SU-DHL-6 (cell line): ENCODE results near the gene BCL2L14.

ENCODE experiments used
- H2AFZ ChIP-seq: fragments of 200-600 bp; sonication (generic); 2 replicates; pipeline ENCODE4 v1.6.1; 2014; ENCODE audit warnings: low read depth, mild to moderate bottlenecking, moderate library complexity, mixed read lengths, antibody characterized with exemption, low read length; ENCODE audit not compliant: severe bottlenecking
- H3F3A ChIP-seq: fragments of 200-600 bp; shearing (Covaris generic); 2 replicates; pipeline ENCODE4 v1.6.0; 2016; ENCODE audit warnings: antibody characterized with exemption, mild to moderate bottlenecking; ENCODE audit not compliant: insufficient read depth
- H3K27ac ChIP-seq: fragments of 200-600 bp; sonication (generic); 2 replicates; pipeline ENCODE4 v1.5.1; 2016; ENCODE audit warnings: low read depth, mild to moderate bottlenecking, low read length, moderate library complexity, mixed read lengths
- H3K27me3 ChIP-seq: fragments of 200-600 bp; sonication (generic), shearing (Covaris generic); 2 replicates; pipeline ENCODE4 v1.6.0; 2014; ENCODE audit warnings: mild to moderate bottlenecking, low read length
- H3K36me3 ChIP-seq: fragments of 200-600 bp; sonication (generic); 2 replicates; pipeline ENCODE4 v1.6.1; 2014; ENCODE audit warnings: mild to moderate bottlenecking, low read length, mixed read lengths
- H3K4me2 ChIP-seq: fragments of 300-600, 200-600 bp; shearing (Covaris generic), sonication (generic); 2 replicates; pipeline ENCODE4 v1.6.0; 2014; ENCODE audit warnings: low read length, low read depth, mild to moderate bottlenecking; ENCODE audit not compliant: poor library complexity, severe bottlenecking
- H3K4me3 ChIP-seq: fragments of 200-600 bp; sonication (generic); 2 replicates; pipeline ENCODE4 v1.5.1; 2014; ENCODE audit warnings: antibody characterized with exemption, low read length, mild to moderate bottlenecking, mixed read lengths; ENCODE audit not compliant: insufficient read depth, poor library complexity, severe bottlenecking
- H3K79me2 ChIP-seq: fragments of 200-600 bp; sonication (generic); 2 replicates; pipeline ENCODE4 v1.6.1; 2014; ENCODE audit warnings: mild to moderate bottlenecking, low read length, moderate library complexity; ENCODE audit not compliant: insufficient read depth
- H3K9ac ChIP-seq: fragments of 200-600 bp; sonication (generic); 2 replicates; pipeline ENCODE4 v1.7.0; 2014; ENCODE audit warnings: mild to moderate bottlenecking, low read length
- H3K9me2 ChIP-seq: fragments of 200-600 bp; sonication (generic); replicated peaks from 2 replicates; pipeline ENCODE4 v1.6.1; 2014; ENCODE audit warnings: low read length; ENCODE audit not compliant: insufficient read depth
- H3K9me3 ChIP-seq: fragments of 200-600 bp; sonication (generic); 2 replicates; pipeline ENCODE4 v1.6.1; 2014; ENCODE audit warnings: low read length, mixed read lengths; ENCODE audit not compliant: insufficient read depth
- H4K20me1 ChIP-seq: fragments of 200-600 bp; sonication (generic); 2 replicates; pipeline ENCODE4 v1.6.1; 2014; ENCODE audit warnings: low read depth, mild to moderate bottlenecking, antibody characterized with exemption, low read length, moderate library complexity, mixed read lengths
- CTCF ChIP-seq: fragments of 200-600 bp; sonication (generic); IDR thresholded peaks from one replicate; pipeline ENCODE4 v1.5.1; 2017; ENCODE audit warnings: antibody characterized with exemption, mild to moderate bottlenecking, low read length, moderate library complexity; ENCODE audit not compliant: insufficient read depth, poor library complexity, severe bottlenecking
- EZH2phosphoT487 ChIP-seq: fragments of 200-600 bp; sonication (generic), shearing (Covaris generic); conservative IDR thresholded peaks from 2 replicates; pipeline ENCODE4 v1.6.1; 2018; ENCODE audit warnings: mild to moderate bottlenecking, antibody characterized with exemption, low read length, moderate library complexity, mixed read lengths

BCL2L14 gene

GRCh38 chr12:12029653-12030052 lies 41.1 kb upstream of the BCL2L14 start:
- Histone ChIP-seq H2AFZ (no peak overlapping the region), H3K9me3 (no peaks in the 10 kb centered on the region), H3K27ac (no peak overlapping the region), H4K20me1 (no peaks in the 10 kb centered on the region), H3K79me2 (no peaks in the 10 kb centered on the region), H3K36me3 (no peaks in the 10 kb centered on the region), H3K4me2 (no peak overlapping the region), H3F3A (no peaks in the 10 kb centered on the region), H3K27me3 (no peaks in the 10 kb centered on the region), H3K4me3 (no peak overlapping the region), H3K9ac (no peak overlapping the region), H3K9me2 (no peaks in the 10 kb centered on the region)
- no peak for TF ChIP-seq EZH2phosphoT487
- TF ChIP-seq CTCF = no peak

- no peaks in the 10 kb centered on the region for H4K20me1 ChIP-seq
- no peak overlapping the region for H3K27ac ChIP-seq
- no peak for TF ChIP-seq EZH2phosphoT487
- no peaks in the 10 kb centered on the region for H3K9me3 ChIP-seq
- H3K9ac ChIP-seq = no peak overlapping the region
- no peaks in the 10 kb centered on the region for H3K36me3 ChIP-seq
- H2AFZ ChIP-seq = no peak overlapping the region
- H3K27me3 ChIP-seq = no peaks in the 10 kb centered on the region
- no peaks in the 10 kb centered on the region for H3F3A ChIP-seq
- no peak overlapping the region for H3K4me3 ChIP-seq
- no peak overlapping the region for H3K4me2 ChIP-seq
- H3K9me2 ChIP-seq = no peaks in the 10 kb centered on the region
- H3K79me2 ChIP-seq = no peaks in the 10 kb centered on the region
These were observed 38.4 kb upstream of the BCL2L14 start for GRCh38 chr12:12032260-12032791.

DNA sequence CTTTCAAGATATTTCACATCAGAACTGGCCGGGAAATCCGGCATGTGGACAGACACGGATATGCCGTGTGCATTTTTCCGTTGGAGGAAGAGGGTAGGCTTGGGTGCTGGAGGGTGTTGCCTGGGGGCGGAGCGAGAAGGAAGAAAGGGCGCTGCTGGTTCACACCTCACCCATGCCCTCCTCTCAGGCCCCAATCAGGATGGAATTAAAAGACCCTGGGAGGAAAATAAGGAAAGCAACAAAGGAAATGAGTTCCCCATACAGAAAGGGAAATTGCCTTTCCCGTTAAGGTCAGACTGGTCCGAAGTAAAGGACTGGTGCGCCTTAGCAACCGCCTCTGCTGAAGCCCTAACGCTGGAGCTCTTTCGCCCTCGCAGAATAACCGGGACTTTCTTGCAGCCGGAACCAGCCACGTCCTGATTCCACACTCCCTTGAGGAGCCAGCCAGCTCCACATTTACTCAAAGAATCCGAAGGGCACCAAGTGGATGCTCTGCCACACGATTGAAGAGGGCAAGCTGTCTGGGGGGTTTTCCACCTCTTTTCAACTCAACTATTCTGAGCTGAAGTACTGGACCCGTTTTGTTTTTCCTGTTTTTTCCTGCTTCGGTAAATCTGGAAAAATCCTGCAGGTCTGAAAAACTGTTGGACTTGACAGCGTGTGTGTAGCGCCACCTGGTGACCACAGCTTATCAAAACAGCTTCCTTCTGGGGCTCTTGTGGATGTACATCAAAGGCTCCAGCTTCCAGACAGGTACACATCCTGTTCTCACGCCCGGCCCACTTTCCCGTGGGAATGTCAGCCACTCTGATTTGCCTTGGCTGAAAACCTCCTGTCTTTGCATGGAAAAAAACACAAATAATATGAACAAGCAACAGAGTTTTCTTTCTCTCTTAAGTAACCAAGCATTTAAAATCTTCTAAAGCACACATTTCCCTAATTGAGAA lies 37.6 kb upstream of the BCL2L14 start:
- H4K20me1 ChIP-seq = no peaks in the 10 kb centered on the region
- no peak overlapping the region for H2AFZ ChIP-seq
- no peak overlapping the region for H3K4me2 ChIP-seq
- no peaks in the 10 kb centered on the region for H3K9me2 ChIP-seq
- no peak overlapping the region for H3K9ac ChIP-seq
- no peak overlapping the region for H3K4me3 ChIP-seq
- H3K27me3 ChIP-seq = no peaks in the 10 kb centered on the region
- H3K36me3 ChIP-seq = no peaks in the 10 kb centered on the region
- no peaks in the 10 kb centered on the region for H3F3A ChIP-seq
- no peaks in the 10 kb centered on the region for H3K79me2 ChIP-seq
- TF ChIP-seq EZH2phosphoT487 = no peak
- peak; percentile 43 for TF ChIP-seq CTCF
- no peaks in the 10 kb centered on the region for H3K9me3 ChIP-seq
- no peak overlapping the region for H3K27ac ChIP-seq

DNA sequence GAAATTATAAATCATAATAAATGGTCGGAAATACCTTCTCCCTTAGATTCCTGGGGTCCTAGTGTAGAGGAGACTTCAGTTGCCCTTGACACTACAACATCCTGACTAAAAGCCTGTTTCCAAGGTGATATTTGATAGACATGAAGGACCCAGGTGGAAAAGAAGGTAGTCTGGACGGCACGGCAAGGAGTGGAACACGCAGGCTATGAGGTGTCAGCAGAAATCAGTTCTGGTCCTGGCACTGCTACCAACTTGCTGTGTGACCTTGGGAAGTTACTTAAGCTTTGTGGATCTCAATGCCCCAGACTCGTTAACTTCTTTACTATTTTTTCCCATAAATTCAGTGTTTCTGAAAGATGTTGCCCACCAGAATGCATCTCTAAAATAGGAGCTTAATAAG lies 36.9 kb upstream of the BCL2L14 start:
- no peaks in the 10 kb centered on the region for H4K20me1 ChIP-seq
- no peak overlapping the region for H3K4me3 ChIP-seq
- H3K4me2 ChIP-seq = no peak overlapping the region
- no peak overlapping the region for H3K27ac ChIP-seq
- TF ChIP-seq EZH2phosphoT487 = no peak
- no peak for TF ChIP-seq CTCF
- no peaks in the 10 kb centered on the region for H3K79me2 ChIP-seq
- H3K9me3 ChIP-seq = no peaks in the 10 kb centered on the region
- H3K36me3 ChIP-seq = no peaks in the 10 kb centered on the region
- no peaks in the 10 kb centered on the region for H3K9me2 ChIP-seq
- no peak overlapping the region for H3K9ac ChIP-seq
- H3F3A ChIP-seq = no peaks in the 10 kb centered on the region
- no peak overlapping the region for H2AFZ ChIP-seq
- no peaks in the 10 kb centered on the region for H3K27me3 ChIP-seq
